Cerebellar cortex (tissue), 1 donor: Measurements from ENCODE around the gene JOSD2.

ENCODE experiments used
- DNase-seq: peaks from one replicate; pipeline ENCODE4 v3.0.0-alpha.2; 2015; ENCODE audit warnings: low spot score

JOSD2 gene

GRCh38 chr19:50514346-50515167 lies 3.6 kb upstream of the JOSD2 start:
- peak; percentile 92 for DNase-seq

GRCh38 chr19:50513746-50514345 lies 2.9 kb upstream of the JOSD2 start, which contains the start of gene ASPDH:
TSS of gene ASPDH (minus strand) at chr19:50513913. CDS start at chr19:50513823, 90 bp downstream.
- peak; percentile 67 for DNase-seq

GRCh38 chr19:50512999-50513745 lies 2.2 kb upstream of the JOSD2 start:
- DNase-seq, result no peak

- peak; percentile 54 for DNase-seq
Observed at GRCh38 chr19:50512112-50512998, 1.4 kb upstream of the JOSD2 start.

- DNase-seq, result no peak
Observed at GRCh38 chr19:50510700-50511068, 307 bp downstream of the JOSD2 start.

- DNase-seq, result no peak
Observed at GRCh38 chr19:50510121-50510670, 795 bp downstream of the JOSD2 start.

- DNase-seq, result no peak
Observed at GRCh38 chr19:50509366-50509765, 1.6 kb downstream of the JOSD2 start.

- DNase-seq, result no peak
Observed at GRCh38 chr19:50508843-50509190, 2.2 kb downstream of the JOSD2 start.

GRCh38 chr19:50507376-50507775 lies 3.6 kb downstream of the JOSD2 start:
- DNase-seq, result no peak

- no peak for DNase-seq
Observed at GRCh38 chr19:50506700-50507099, 4.3 kb downstream of the JOSD2 start.

- DNase-seq, result no peak
Observed at GRCh38 chr19:50505856-50506611, 5.0 kb downstream of the JOSD2 start.

- no peak for DNase-seq
Observed at GRCh38 chr19:50501568-50502475, 9.2 kb downstream of the JOSD2 start.

- no peak for DNase-seq
Observed at GRCh38 chr19:50501186-50501567, 9.8 kb downstream of the JOSD2 start.

- no peak for DNase-seq
Observed at GRCh38 chr19:50500753-50501151, 10.2 kb downstream of the JOSD2 start.

GRCh38 chr19:50500060-50500752 lies 10.8 kb downstream of the JOSD2 start:
- DNase-seq, result no peak

GRCh38 chr19:50498219-50499056 lies 12.6 kb downstream of the JOSD2 start:
- DNase-seq, result no peak

GRCh38 chr19:50497022-50497405 lies 14.0 kb downstream of the JOSD2 start:
- DNase-seq, result no peak
